ENCODE measurements around the gene MYADML2.

- TF ChIP-seq CTCF (conservative IDR thresholded peaks at IDR 0.05; ENCODE audit: low read depth in 2 of 2) (no peak), ZNF331 (CRISPR knock-in tag; IDR thresholded peaks at IDR 0.05; ENCODE audit: low read depth) (no peak)
These were observed 3.5 kb upstream of the MYADML2 start for GRCh38 chr17:81950501-81950900.

Data from GM23338 (cell line).